SK-N-SH treated with all-trans-retinoic acid at 6 μM for 48 hours (cell line): ENCODE measurements around the gene RELCH.

ENCODE experiments used
- ATAC-seq: fragments of 200-7000 bp; cut with Tn5 transposase; 3 replicates; pipeline ENCODE4 v1.9.1; 2020; ENCODE audit warnings: mild to moderate bottlenecking, moderate library complexity
- ARNTL ChIP-seq: fragments of 450-650 bp; formaldehyde crosslinking; IDR thresholded peaks from 2 replicates; pipeline ENCODE4 v1.5.0; 2020; ENCODE audit warnings: low read depth, mild to moderate bottlenecking, moderate library complexity, borderline replicate concordance
- BACH2 ChIP-seq: fragments of 250-450 bp; sonication (Bioruptor Pico); IDR thresholded peaks from 2 replicates; pipeline ENCODE4 v1.9.0; 2021; ENCODE audit warnings: mild to moderate bottlenecking, borderline replicate concordance
- CREB5 ChIP-seq: fragments of 250-450 bp; sonication (Bioruptor Pico); IDR thresholded peaks from 2 replicates; pipeline ENCODE4 v1.5.1; 2020; ENCODE audit warnings: low read depth, mild to moderate bottlenecking, moderate library complexity
- ESRRG ChIP-seq: fragments of 250-450 bp; sonication (Bioruptor Pico); IDR thresholded peaks from 2 replicates; pipeline ENCODE4 v1.6.1; 2021; ENCODE audit warnings: mild to moderate bottlenecking
- GLIS3 ChIP-seq: fragments of 250-450 bp; sonication (Bioruptor Pico); IDR thresholded peaks from 2 replicates; pipeline ENCODE4 v1.5.0; 2020; ENCODE audit warnings: mild to moderate bottlenecking, moderate library complexity
- ISL1 ChIP-seq: fragments of 250-450 bp; sonication (Bioruptor Pico); IDR thresholded peaks from 2 replicates; pipeline ENCODE4 v2.1.2; 2022; ENCODE audit warnings: mild to moderate bottlenecking, moderate library complexity
- PPARA ChIP-seq: fragments of 250-450 bp; sonication (Bioruptor Pico); IDR thresholded peaks from 2 replicates; pipeline ENCODE4 v1.5.0; 2020; ENCODE audit warnings: mild to moderate bottlenecking, borderline replicate concordance
- TCF4 ChIP-seq: fragments of 250-450 bp; sonication (Bioruptor Pico); IDR thresholded peaks from 2 replicates; pipeline ENCODE4 v1.8.0; 2021; ENCODE audit warnings: mild to moderate bottlenecking, moderate library complexity, borderline replicate concordance
- TSHZ2 ChIP-seq: fragments of 250-450 bp; sonication (Bioruptor Pico); IDR thresholded peaks from 2 replicates; pipeline ENCODE4 v1.5.0; 2020; ENCODE audit warnings: mild to moderate bottlenecking, moderate library complexity
- ZC3H10 ChIP-seq: fragments of 250-450 bp; sonication (Bioruptor Pico); IDR thresholded peaks from 2 replicates; pipeline ENCODE4 v1.5.1; 2021; ENCODE audit warnings: mild to moderate bottlenecking, moderate library complexity
- ZFP3 ChIP-seq: fragments of 250-450 bp; sonication (Bioruptor Pico); IDR thresholded peaks from 2 replicates; pipeline ENCODE4 v1.5.0; 2020; ENCODE audit warnings: mild to moderate bottlenecking, moderate library complexity
- ZFP30 ChIP-seq: fragments of 450-650 bp; formaldehyde crosslinking; IDR thresholded peaks from 2 replicates; pipeline ENCODE4 v1.5.0; 2022; ENCODE audit warnings: mild to moderate bottlenecking, moderate library complexity
- ZNF565 ChIP-seq: fragments of 450-650 bp; formaldehyde crosslinking; conservative IDR thresholded peaks from 2 replicates; pipeline ENCODE4 v1.5.0; 2020; ENCODE audit warnings: low read depth, mild to moderate bottlenecking, moderate library complexity
- ZNF70 ChIP-seq: fragments of 450-650 bp; formaldehyde crosslinking; IDR thresholded peaks from 2 replicates; pipeline ENCODE4 v1.5.0; 2020; ENCODE audit warnings: mild to moderate bottlenecking, moderate library complexity
- ZNF8 ChIP-seq: fragments of 450-650 bp; formaldehyde crosslinking; IDR thresholded peaks from 2 replicates; pipeline ENCODE4 v1.5.0; 2020; ENCODE audit warnings: mild to moderate bottlenecking, moderate library complexity
- TF ChIP-seq, protein P1 (sequence below): fragments of 250-450 bp; sonication (Bioruptor Pico); IDR thresholded peaks from 2 replicates; pipeline ENCODE4 v1.8.0; 2020; ENCODE audit warnings: mild to moderate bottlenecking, moderate library complexity, borderline replicate concordance
- TF ChIP-seq, protein P2 (sequence below): fragments of 250-450 bp; sonication (Bioruptor Pico); IDR thresholded peaks from 2 replicates; pipeline ENCODE4 v1.8.0; 2021; ENCODE audit warnings: low read depth, mild to moderate bottlenecking, moderate library complexity, borderline replicate concordance
- TF ChIP-seq, protein P3 (sequence below): fragments of 250-450 bp; sonication (Bioruptor Pico); IDR thresholded peaks from 2 replicates; pipeline ENCODE4 v1.5.1; 2021; ENCODE audit warnings: mild to moderate bottlenecking, moderate library complexity

Gene RELCH

GRCh38 chr18:62151068-62151771 is 35.8 kb upstream of the RELCH start:
- no peak for TF ChIP-seq ZFP30 (CRISPR knock-in tag)
- no peak for TF ChIP-seq ZC3H10 (CRISPR knock-in tag)
- no peak for TF ChIP-seq PPARA (CRISPR knock-in tag)
- TF ChIP-seq ZFP3 (CRISPR knock-in tag), result no peak
- no peak for TF ChIP-seq ESRRG (CRISPR knock-in tag)
- TF ChIP-seq, protein P1, sequence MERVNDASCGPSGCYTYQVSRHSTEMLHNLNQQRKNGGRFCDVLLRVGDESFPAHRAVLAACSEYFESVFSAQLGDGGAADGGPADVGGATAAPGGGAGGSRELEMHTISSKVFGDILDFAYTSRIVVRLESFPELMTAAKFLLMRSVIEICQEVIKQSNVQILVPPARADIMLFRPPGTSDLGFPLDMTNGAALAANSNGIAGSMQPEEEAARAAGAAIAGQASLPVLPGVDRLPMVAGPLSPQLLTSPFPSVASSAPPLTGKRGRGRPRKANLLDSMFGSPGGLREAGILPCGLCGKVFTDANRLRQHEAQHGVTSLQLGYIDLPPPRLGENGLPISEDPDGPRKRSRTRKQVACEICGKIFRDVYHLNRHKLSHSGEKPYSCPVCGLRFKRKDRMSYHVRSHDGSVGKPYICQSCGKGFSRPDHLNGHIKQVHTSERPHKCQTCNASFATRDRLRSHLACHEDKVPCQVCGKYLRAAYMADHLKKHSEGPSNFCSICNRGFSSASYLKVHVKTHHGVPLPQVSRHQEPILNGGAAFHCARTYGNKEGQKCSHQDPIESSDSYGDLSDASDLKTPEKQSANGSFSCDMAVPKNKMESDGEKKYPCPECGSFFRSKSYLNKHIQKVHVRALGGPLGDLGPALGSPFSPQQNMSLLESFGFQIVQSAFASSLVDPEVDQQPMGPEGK (CRISPR knock-in tag), result no peak
- TF ChIP-seq CREB5 (CRISPR knock-in tag), result no peak
- no peak for TF ChIP-seq ZNF70 (CRISPR knock-in tag)
- TF ChIP-seq ISL1 (CRISPR knock-in tag), result no peak
- TF ChIP-seq, protein P2, sequence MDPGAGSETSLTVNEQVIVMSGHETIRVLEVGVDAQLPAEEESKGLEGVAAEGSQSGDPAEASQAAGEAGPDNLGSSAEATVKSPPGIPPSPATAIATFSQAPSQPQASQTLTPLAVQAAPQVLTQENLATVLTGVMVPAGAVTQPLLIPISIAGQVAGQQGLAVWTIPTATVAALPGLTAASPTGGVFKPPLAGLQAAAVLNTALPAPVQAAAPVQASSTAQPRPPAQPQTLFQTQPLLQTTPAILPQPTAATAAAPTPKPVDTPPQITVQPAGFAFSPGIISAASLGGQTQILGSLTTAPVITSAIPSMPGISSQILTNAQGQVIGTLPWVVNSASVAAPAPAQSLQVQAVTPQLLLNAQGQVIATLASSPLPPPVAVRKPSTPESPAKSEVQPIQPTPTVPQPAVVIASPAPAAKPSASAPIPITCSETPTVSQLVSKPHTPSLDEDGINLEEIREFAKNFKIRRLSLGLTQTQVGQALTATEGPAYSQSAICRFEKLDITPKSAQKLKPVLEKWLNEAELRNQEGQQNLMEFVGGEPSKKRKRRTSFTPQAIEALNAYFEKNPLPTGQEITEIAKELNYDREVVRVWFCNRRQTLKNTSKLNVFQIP (CRISPR knock-in tag), result no peak
- TF ChIP-seq GLIS3 (CRISPR knock-in tag), result no peak
- no peak for TF ChIP-seq ZNF565 (CRISPR knock-in tag)
- TF ChIP-seq BACH2 (CRISPR knock-in tag), result no peak
- TF ChIP-seq TSHZ2, result no peak
- no peak for TF ChIP-seq TCF4 (CRISPR knock-in tag)
- TF ChIP-seq ZNF8, result no peak
- no peak for TF ChIP-seq ARNTL (CRISPR knock-in tag)
- TF ChIP-seq, protein P3, sequence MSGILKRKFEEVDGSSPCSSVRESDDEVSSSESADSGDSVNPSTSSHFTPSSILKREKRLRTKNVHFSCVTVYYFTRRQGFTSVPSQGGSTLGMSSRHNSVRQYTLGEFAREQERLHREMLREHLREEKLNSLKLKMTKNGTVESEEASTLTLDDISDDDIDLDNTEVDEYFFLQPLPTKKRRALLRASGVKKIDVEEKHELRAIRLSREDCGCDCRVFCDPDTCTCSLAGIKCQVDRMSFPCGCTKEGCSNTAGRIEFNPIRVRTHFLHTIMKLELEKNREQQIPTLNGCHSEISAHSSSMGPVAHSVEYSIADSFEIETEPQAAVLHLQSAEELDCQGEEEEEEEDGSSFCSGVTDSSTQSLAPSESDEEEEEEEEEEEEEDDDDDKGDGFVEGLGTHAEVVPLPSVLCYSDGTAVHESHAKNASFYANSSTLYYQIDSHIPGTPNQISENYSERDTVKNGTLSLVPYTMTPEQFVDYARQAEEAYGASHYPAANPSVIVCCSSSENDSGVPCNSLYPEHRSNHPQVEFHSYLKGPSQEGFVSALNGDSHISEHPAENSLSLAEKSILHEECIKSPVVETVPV (CRISPR knock-in tag), result no peak
- ATAC-seq, result no peak

- ATAC-seq, result no peak
- no peak for TF ChIP-seq ZC3H10 (CRISPR knock-in tag)
- no peak for TF ChIP-seq TCF4 (CRISPR knock-in tag)
Measured at GRCh38 chr18:62152844-62153243, 34.2 kb upstream of the RELCH start.

GRCh38 chr18:62157843-62158242 is 29.2 kb upstream of the RELCH start:
- TF ChIP-seq PPARA (CRISPR knock-in tag), result no peak
- no peak for TF ChIP-seq ZNF70 (CRISPR knock-in tag)
- no peak for TF ChIP-seq BACH2 (CRISPR knock-in tag)
- TF ChIP-seq, protein P2 (CRISPR knock-in tag), result no peak
- TF ChIP-seq CREB5 (CRISPR knock-in tag), result no peak
- no peak for TF ChIP-seq ISL1 (CRISPR knock-in tag)
- no peak for TF ChIP-seq ZNF565 (CRISPR knock-in tag)
- TF ChIP-seq TCF4 (CRISPR knock-in tag), result no peak
- TF ChIP-seq ZC3H10 (CRISPR knock-in tag), result no peak
- no peak for TF ChIP-seq ESRRG (CRISPR knock-in tag)
- TF ChIP-seq, protein P1 (CRISPR knock-in tag), result no peak
- TF ChIP-seq, protein P3 (CRISPR knock-in tag), result no peak
- TF ChIP-seq, all 23 proteins: peak for 0
- ATAC-seq, result no peak
